ENCODE measurements around the gene TMIGD3.

DNA sequence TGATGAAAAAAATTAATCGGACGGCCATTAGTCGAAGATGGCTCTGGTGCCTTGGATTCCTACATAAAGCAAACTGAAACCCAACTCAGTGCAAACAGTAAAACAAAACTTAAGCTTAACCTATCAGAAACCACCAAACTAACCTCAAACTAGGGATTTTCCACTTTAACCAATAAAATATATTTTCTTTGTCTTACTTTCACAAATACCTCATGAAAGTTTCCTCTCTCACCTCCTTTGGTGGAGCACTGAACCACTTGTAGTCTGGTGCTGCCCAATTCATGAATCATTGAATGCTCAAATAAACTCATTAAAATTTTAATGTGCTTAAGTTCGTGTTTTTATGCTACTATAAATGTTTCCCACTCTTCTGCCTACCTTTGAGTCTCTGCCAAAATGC lies 7.0 kb downstream of the TMIGD3 start:
- no peak for TF ChIP-seq YY1 (IDR thresholded peaks at IDR 0.05; ENCODE audit: insufficient read depth, insufficient read length)
- no peak for TF ChIP-seq SUZ12 (IDR thresholded peaks at IDR 0.05; ENCODE audit: extremely low read depth, insufficient read depth, insufficient read length)
- no peak for TF ChIP-seq ZNF274 (IDR thresholded peaks at IDR 0.05; ENCODE audit: low read depth, low read length)

All from NT2/D1 (cell line).